Activated CD4-positive, alpha-beta T cell treated with anti-CD3 and anti-CD28 coated beads, Interleukin-2, amount 50 U/mL, for 4 hours (primary cell): Measurements from ENCODE around the gene REC114.
"Not testable (repeated sequence)": the region's sequence is repeated elsewhere in the genome, so short reads cannot be mapped to it uniquely, and the experiment has no call there.

Experiments
- DNase-seq, 2 experiments: peaks; one replicate each; pipeline ENCODE4 v3.0.0-alpha.2; 2020

Gene REC114

DNA sequence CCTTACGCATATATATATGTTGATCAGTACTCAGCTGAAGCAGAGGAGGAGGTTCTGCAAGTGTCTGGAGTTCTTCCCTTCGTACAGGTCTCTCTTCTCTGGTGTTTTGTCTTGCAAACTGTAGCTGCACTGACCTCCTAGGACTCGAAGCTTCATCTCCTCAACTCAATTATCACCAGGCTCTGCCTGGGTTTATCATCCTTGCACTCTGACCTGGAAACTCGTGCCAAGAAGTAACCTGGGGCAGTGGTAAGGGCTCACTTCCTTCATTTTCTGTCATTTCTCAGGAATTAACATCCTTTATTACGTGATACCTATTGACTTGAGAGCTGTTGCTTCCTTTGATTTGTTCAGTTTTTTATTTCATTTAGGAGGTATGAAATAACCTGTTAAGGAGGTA lies 14.4 kb downstream of the REC114 start:
- DNase-seq, result no peak

- no peak for DNase-seq
Measured at GRCh38 chr15:73460662-73461061, 17.7 kb downstream of the REC114 start.

DNA sequence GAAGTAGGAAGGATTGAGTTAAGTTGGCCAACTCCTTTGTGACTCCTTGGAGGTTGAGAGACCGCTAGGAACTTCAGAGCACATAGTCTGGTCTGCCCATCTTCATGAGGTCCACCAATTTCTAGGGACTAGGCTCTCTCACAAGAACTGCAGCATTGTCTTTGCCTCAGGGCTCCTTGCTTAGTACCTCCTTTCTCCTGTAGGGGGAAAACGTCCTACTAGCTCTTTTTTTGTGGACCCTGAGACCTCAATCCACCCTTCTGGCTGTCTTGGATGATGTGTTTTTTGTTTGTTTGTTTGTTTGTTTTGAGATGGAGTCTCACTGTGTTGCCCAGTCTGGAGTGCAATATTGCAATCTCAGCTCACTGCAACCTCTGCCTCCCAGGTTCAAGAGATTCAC lies 21.6 kb downstream of the REC114 start:
- no peak for DNase-seq

GRCh38 chr15:73467758-73468157 lies 24.8 kb downstream of the REC114 start:
- DNase-seq, result no peak

DNA sequence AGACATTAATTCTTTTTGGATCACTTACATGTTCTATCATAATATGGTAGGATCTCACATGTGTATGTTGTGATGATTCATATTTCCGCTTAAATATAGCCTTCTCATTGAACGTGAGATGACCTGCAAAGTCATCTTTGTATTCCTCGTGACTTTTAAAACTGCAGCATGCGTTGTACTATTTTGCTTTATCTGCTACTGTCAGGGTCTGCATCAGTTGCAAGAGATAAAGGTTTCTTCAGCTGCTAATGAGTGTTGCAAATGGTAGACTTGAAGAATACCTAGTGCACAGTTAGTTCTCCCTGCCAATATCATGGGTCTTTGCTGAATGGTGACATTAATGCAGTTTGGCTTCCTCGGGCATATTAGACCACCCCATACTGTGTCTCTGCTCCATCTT lies 31.8 kb downstream of the REC114 start:
- DNase-seq, result no peak

DNA sequence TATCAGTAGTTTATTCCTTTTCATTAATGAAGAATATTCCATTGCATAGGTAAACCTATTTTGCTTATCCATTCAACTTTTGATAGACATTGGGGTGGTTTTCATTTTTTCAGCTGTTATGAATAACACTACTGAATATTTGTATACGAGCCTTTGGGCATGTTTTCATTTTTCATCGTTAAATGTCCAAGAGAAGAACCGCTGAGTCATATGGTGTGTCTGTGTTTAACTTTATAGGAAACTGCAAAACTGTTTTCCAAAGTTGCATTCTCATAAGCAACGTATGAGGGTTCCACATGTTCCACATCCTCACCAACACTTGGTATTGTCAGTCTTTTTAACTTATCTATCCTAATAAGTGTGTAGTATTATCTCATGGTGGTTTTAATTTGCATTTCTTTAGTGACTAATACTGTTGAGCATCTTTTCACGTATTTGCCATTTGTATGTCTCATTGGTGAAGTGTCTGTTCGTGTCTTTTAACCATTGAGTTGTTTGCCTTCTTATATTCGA lies 33.8 kb downstream of the REC114 start:
- DNase-seq, result no peak

DNA sequence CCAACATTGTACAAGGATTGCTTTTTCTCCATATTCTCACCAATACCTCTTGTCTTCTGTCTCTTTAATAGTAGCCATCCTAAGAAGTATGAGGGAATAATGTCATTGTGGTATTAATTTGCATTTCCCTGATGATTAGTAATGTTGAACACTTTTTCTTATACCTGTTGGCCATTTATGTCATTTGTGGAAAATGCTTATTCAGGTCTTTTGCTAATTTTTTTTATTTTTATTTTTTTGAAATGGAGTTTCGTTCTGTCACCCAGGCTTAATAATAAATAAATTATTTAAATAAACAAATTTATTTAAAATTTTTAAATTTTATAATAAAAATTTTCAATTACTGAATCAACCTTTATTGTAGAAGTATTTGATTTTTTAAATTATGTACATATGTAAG lies 37.1 kb downstream of the REC114 start:
- DNase-seq, result no peak

- no peak for DNase-seq
Measured at GRCh38 chr15:73482166-73482565, 39.2 kb downstream of the REC114 start.

DNA sequence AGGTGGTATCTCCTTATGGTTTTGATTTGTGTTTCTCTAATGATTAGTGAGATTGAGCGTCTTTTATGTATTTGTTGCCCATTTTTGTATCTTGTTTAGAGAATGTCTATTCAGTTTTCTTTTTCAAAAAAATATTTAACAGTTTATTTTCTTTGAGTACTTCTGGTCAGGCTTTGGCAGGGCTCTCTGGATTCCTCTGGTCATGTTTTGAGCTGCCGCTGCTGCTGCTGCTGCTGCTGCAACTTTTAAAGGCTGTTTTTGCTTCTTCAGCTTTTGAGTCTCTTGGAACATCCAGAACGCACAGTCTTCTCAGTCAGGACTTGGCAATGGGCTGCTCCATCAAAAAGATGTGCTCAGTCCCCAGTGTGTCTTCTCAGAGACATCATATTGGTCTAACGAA lies 40.1 kb downstream of the REC114 start:
- no peak for DNase-seq

GRCh38 chr15:73485372-73485771 lies 42.4 kb downstream of the REC114 start:
- no peak for DNase-seq

DNA sequence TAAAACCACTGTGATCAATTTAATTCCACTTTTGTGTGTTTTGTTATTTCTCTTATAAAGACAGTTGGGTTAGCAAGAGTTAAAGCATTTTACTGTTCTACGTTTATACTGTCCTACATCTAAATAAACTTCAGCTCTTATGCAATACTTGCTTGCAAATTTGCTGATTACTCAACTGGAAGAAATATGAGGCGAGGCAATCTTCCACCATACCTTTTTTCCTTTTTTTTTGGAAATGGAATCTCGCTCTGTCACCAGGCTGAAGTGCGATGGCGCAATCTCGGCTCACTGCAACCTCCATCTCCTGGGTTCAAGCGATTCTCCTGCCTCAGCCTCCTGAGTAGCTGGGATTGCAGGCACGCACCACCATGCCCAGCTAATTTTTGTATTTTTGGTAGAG lies 42.9 kb downstream of the REC114 start:
- DNase-seq, result not testable (repeated sequence)

DNA sequence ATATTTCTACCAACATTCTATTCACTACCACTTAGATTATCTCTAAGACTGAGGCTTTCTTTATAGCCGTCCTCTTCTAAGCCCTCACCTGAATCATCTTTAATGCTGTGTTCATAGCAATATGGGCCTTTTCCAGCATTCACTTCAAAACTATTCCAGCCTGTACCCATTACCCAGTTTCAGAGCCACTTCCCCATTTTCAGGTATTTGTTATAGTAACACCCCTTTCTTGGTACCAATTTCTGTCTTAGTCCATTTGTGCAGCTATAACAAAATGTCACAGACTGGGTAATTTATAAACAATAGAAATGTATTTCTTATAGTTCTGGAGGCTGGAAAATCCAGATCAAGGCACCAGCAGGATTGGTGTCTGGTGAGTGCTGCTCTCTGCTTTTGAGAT lies 45.7 kb downstream of the REC114 start:
- no peak for DNase-seq

- DNase-seq, result no peak
Measured at GRCh38 chr15:73493922-73494321, 51.0 kb downstream of the REC114 start.

DNA sequence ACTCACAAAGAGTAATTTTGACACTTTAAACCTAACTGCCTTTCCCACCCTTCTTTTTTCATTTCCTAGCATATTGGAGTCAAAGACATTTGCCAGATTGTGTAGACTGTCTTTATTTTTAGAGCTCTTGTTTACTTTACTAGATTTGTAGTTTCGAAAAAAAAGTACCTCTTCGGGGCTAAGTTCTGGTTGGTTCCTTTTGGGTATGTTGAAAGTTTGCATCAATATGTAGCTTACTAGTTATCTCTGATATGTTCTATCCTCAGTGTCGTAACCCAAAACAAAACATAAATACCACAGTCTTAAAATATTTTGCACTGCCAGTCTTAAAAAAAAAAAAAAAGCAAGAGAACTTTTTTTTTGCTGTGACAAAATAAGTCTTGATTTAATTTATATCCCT lies 52.2 kb downstream of the REC114 start:
- DNase-seq, result no peak

- DNase-seq, result no peak
Measured at GRCh38 chr15:73500696-73501095, 57.7 kb downstream of the REC114 start.

DNA sequence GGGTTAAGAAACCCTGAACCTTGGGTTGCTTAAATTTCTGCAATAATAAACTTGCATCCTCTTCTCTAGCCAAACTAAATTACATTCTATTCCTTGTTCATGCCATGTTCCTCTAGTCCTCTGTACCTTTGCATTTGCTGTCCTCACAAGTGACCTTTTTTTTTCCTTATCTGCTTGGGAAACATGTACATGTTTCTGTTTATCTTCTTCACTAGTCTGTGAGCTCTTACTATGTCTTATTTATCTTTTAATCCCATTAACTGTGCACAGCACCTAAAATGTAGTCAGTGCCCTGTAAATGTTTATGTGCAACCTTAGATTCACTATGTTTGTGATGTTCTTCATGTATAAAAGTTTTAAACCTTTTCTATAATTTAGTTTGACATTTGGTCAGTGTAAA lies 61.9 kb downstream of the REC114 start:
- DNase-seq, result no peak

DNA sequence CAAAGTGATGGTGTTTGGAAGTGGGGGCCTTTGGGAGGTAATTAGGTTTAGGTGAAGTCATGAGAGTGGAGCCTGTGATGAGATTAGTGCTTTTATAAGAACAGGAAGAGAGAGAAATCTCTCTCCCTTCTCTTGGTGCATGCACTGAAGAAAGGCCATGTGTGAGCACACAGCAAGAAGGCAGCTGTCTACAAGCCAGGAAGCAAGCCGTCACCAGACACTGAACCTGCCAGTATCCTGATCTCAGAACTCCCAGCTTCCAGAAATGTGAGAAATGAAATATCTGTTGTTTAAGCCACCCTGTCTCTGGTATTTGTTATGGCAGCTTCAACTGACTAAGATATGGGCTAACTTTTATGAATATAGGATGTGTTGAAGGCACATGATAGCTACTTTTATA lies 72.6 kb downstream of the REC114 start:
- DNase-seq, result no peak

DNA sequence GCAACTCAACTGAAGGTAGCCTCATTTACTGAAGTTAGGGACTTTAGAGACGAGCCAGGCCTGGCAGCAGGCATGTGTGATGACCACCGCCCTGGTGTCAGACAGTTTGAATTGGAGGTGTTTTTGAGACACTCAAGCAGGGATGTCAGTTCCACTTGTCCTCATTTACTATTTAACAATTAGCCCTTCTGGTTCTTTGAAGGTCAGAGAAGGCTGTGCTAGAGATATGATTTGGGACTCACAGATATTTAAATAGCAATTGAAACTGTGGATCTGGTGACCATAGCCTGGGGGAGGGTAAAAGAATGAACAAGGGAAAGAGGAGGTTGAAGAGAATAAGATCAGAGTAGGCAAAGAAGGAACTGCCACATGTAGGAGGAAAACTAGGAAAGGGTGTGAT lies 74.6 kb downstream of the REC114 start:
- no peak for DNase-seq

GRCh38 chr15:73518180-73518862 lies 75.4 kb downstream of the REC114 start:
- no peak for DNase-seq

- DNase-seq, result no peak
Measured at GRCh38 chr15:73518876-73519733, 76.1 kb downstream of the REC114 start.

DNA sequence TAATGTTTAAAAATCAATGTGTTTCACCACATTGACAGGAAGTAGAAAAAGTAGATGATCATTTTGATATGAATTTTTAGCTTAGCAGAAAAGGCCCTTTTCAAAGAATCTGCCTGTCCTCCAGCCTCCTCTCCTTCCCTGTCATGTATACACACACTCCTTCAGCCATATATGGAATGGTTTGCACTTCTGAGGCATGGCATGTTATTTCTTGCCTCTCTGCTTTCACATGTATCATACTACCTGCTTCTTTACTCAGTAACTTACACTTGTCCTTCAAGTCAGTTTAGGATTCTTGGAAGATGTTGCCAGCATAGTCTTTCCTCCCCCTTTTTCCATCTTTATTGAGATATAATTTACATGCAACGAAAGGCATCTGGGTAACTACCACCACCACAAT lies 79.0 kb downstream of the REC114 start:
- no peak for DNase-seq

GRCh38 chr15:73524919-73525318 lies 82.0 kb downstream of the REC114 start:
- DNase-seq, result no peak

DNA sequence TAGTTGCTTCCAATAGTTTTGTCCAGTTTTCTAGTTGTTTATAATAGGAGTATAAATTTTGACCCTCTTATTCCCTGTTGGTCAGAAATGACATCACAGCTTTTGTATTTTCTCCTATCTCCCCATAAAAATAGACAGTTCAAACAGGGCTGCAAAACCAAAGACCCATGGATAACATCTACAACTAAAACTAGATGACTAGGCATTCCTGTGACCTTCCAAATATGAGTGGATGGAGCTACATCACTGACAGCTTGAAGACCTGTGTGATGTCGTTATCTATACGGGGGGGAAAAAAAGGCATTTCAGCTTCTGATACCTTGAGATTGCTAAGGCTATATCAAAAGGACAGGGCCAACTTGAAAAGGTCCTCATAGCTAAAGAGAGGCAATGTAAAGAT lies 84.6 kb downstream of the REC114 start:
- no peak for DNase-seq

GRCh38 chr15:73530649-73531048 lies 87.7 kb downstream of the REC114 start:
- no peak for DNase-seq
